T-helper 2 cell treated with Interferon-gamma antibody and Interleukin-4, amounts not matched to agents 100 ng/mL and 5 ng/mL, for 36 hours (primary cell): ENCODE results near the gene MPC1L. TPM values are rescaled to one million over a fixed set of nuclear protein-coding genes. Genes with fewer than 3 reads are reported as not detected.
"Not testable (repeated sequence)": the region's sequence is repeated elsewhere in the genome, so short reads cannot be mapped to it uniquely, and the experiment has no call there.

ENCODE experiments used
- intact Hi-C: fragments of 100-400 bp; cut with micrococcal nuclease; formaldehyde crosslinking; loops from one replicate; pipeline ENCODE4 v1.15.1; 2023
- total RNA-seq: library from RNA; stranded (reverse); gene quantifications from 2 replicates; pipeline ENCODE4 v1.2.3, GENCODE V29; 2022

The MPC1L gene
- total RNA-seq, result not detected in 2 replicates

DNA sequence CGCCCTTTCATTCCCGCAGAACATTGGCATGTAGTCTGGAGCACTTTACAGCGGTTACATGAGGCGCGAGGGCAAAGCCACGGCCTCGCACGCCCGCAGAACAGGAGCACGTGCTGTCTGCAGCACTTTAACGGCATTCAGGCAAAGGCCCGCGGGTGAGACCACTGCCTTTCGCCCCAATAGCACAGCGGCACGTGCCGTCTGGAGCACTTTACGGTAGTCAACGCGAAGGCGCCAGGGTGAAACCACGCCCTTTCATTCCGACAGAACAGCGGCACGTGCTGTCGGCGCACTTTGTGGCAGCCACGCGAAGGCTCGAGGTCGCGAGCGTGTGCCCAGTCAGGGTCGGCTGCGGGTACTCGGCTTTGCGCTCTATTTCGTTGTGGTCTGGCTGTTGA lies at the start of gene MPC1L:
Gene MPC1L (plus strand): TSS at position 290 of the 398 bp plus-strand sequence. CDS start 138 bp downstream, outside the sequence.
- intact Hi-C loops, result no loop called here

DNA sequence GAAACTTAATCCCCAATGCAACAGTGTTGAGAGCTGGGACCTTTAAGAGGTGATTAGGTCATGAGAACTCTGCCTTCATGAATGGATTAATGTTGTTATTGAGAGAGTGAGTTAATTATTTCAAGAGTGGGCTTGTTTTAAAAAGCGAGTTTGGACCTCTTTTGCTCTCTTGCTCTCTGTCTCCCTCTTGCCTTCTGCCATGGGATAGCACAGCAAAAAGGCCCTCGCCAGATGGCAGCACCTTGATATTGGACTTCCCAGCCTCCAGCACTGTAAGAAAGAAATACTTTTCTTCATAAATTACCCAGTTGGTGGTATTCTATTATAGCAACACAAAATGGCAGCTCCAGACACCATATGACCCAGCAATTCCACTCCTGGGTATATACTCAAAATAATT lies 49.5 kb upstream of the MPC1L start:
- intact Hi-C loops, result no loop called here

DNA sequence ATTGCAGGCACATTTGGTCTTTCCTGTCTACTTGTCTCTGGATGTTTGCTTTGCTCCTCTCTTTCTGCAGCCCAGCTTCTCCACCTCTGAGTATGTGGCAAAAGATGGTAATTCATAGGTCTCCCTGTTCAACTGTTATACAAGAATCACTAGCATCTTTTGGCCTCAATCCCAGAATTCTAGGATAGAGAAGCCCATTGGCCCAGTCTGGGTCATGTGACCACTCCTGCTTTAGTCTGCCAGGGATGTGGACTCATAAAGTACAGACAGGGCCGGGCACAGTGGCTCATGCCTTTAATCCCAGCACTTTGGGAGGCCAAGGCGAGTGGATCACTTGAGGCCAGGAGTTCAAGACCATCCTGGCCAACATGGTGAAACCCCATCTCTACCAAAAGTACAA lies 47.8 kb upstream of the MPC1L start:
- intact Hi-C loops, result not testable (repeated sequence)

DNA sequence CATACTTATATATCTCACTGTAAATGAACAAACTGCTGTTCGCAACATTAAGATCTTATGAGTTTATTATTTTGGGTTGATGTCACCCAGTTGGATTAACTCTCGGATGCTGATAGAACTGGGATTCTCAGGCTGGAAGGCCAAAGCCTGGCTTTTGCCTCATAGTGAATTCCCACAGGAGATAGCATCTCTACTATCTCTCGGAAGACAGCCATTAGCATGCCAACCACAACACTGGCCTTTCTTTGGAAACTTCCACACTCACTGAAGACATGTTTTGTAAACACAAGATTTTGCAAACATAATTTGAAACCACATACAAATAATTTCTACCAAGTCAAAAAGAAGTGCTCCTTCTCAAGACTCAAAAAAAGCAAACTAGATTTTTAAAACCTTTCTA lies 46.9 kb upstream of the MPC1L start:
- intact Hi-C loops, result no loop called here

DNA sequence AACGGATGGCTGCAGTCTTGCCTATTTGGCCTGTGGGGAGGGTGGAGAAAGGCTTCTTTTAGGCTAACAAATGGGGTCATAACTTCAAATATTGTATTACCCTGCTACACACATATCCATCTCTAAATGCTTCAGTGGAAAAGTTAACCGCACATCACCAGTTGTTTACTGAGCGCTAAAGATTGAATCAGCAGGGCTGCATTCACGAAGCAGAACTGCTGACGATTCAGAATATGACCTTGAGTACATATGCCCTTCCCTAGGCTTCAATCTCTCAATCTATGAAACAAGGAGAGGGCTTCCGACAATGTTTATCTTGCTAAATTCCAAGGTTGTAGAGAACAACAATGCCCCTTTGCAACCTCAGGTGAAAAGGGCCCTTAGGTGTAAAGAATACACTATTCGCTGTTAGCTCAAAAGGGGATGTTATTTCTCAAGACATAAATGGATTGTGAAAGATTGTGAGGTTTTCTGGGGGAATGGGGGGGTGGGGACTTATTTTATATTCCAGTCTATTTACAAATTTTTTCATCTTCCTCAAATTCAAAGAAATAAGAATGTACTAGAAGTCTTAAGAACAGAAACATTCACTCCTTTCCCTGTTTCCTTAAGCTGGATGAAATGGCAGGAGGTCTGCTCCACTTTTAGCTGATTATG lies 45.1 kb upstream of the MPC1L start:
- intact Hi-C loops, result no loop called here

DNA sequence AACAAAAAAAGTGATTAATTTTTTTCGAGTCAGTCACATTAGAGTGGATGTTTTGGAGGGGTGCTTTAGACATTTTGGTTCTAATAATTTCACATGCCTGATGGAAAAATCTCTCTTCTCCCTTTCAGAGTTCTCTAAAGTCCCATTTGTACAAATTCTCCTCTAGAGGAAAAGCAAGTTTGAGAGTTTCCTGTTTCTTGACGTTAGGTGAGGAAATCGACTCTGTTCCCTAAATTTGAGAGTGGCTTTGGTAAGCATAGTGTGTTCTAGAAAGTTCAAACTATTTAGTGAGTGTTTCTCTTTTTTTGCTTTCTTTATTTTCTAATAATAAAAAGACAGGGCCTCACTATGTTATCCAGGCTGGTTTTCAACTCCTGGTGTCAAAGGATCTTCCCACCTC lies 44.1 kb upstream of the MPC1L start:
- intact Hi-C loops, result no loop called here

DNA sequence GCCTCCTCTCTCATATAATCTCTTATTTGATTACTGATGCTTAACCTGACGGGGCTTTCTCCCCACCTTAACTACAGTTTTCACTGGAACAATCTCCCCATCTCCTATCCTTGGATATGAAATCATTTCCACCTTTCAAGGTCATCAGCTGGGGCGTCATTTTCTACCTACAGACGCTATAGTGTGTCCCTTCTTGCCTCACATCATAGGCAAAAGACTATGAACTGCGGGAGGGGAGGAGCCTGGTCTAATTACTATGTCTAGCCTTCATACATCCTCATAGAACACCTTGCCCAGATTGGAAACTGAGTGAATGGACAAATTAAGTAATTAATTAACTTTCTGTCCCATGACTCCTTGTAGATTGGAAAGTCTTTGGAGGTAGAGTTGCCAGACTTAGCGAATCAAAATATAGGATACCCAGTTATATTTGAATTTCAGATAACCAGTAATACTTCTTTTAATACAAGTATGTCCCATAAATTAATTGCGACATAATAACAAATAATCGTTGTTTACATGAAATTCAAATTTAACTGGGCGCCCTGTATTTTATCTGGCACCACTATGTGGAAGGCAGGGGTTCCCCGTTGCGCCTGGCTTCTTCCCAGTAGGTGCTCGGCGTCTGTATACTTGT lies 43.2 kb upstream of the MPC1L start:
- intact Hi-C loops, result loop anchor here (1.0 to 10.0 kb wide), 3 partner anchors 67 to 755 kb away; partner anchors contain the start of genes CXorf38, DDX3X and MED14

DNA sequence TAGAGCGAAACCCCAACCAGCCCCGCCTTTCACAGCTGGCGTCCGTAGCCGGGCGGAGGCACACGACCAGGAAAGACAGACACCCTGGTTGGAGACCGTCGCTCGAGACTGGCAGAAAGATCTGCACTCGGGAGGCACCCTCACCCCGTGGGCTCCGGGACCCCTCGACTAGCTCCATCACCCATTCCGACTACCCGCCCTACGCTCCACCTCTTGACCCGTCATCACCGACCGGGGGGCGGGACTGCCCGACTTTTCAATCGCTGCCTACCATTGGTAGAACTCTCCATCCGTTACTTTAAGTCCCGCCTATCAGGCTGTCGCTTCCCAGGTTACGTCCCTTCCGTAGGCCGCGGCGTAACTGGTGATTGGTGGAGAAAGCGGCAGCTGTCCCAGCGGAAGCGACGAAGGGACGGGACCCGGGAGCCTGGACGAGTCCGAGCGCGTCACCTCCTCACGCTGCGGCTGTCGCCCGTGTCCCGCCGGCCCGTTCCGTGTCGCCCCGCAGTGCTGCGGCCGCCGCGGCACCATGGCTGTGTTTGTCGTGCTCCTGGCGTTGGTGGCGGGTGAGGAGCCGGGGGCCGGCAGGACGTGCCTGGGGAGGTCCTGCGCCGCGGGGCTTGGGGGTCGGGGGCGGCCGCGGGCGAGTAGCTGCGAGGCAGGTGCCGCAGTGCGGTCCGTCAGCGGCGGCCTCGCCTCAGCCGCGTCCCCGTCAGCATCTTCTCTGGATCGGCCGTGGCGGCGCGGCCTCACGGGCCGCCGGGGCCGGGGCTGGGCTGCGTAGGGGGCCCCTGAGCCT lies 42.5 kb upstream of the MPC1L start, which contains the start of gene ATP6AP2:
Gene ATP6AP2 (plus strand): TSS at position 434 of the 799 bp plus-strand sequence. CDS start 96 bp downstream, at position 530.
- intact Hi-C loops, result loop anchor here (1.0 to 10.0 kb wide), 3 partner anchors 67 to 754 kb away; partner anchors contain the start of genes CXorf38, DDX3X and MED14

DNA sequence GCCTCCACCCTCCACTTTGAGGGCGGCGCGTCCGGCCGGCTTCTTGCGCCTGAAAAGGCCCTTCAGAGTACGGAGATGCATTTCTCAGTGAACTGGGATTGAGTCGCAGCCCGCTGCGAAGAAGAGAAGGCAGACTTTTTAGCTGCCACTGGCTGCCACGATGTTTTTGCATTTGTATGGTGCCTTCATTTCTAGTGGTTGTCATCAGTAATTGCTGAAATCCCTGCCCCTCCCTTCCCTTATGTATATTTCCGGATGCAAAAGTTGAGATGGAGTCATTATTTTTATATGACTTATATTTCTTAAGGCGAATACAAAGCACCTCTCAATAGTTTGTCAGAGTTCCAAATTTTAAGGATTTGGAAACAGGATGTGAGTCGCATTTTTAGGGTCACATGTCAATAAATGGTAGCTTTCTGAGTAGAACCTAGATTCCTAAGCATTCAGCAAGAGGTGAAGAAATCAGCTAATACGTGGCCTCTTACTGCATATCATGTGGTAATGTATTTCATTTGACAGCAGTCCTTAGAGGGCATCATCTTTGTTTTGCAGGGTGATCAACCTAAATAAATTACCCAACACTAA lies 41.8 kb upstream of the MPC1L start:
- intact Hi-C loops, result loop anchor here (10.0 kb wide), 2 partner anchors 153 to 753 kb away; partner anchors contain the start of genes DDX3X and MED14

DNA sequence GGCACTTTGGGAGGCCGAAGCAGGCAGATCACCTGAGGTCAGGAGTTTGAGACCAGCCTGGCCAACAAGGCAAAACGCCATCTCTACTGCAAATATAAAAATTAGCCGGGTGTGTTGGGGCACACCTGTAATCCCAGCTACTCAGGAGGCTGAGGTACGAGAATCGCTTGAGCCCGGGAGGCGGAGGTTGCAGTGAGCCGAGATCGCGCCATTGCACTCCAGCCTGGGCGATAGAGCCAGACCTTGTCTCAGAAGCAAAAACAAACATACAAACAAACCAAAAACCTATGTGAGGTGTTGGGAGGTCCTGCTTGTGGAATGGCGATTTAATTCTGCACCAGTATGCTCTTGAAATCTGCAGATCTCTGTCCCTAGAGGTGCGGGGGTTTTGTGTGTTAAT lies 41.0 kb upstream of the MPC1L start:
- intact Hi-C loops, result loop anchor here (10.0 kb wide), 2 partner anchors 153 to 753 kb away; partner anchors contain the start of genes DDX3X and MED14

DNA sequence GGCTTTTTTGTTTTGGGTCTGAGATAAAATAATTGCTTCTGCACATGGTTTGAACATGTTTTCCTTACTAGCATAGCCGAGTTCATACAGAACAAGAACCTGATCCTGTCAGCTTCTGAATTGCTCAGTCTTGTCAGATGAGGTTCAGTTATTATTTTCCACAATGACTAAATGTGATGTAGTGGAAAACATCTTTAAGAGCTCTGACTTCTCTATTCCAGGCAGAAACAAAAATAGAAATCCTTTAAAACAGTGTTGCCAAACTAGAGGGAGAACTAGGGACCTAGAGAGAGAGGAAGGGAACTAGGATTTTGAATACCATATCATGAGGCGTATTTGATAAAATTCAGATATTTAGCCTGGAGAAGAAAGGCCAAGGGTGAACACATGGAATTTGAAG lies 40.4 kb upstream of the MPC1L start:
- intact Hi-C loops, result loop anchor here (10.0 kb wide), 2 partner anchors 152 to 752 kb away; partner anchors contain the start of genes DDX3X and MED14

DNA sequence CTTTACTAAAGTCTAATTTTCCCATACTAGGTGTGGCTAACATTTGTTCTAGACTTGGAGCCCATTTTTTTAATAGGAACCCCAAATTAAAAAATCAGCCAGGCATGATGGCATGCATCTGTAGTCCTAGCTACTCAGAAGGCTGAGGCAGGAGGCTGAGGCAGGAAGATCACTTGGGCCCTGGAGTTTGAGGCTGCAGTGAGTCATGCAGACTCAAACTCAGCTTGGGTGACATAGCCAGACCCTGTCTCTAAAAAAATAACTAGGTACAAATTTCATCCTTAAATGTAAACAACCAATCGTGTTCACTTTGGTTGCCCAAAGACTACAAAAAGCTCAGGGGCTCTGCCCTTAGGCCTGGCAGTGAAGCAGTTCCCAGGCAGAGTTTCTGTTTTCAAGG lies 35.6 kb upstream of the MPC1L start:
- intact Hi-C loops, result loop anchor here (10.0 kb wide), 2 partner anchors 147 to 747 kb away; partner anchors contain the start of genes DDX3X and MED14

DNA sequence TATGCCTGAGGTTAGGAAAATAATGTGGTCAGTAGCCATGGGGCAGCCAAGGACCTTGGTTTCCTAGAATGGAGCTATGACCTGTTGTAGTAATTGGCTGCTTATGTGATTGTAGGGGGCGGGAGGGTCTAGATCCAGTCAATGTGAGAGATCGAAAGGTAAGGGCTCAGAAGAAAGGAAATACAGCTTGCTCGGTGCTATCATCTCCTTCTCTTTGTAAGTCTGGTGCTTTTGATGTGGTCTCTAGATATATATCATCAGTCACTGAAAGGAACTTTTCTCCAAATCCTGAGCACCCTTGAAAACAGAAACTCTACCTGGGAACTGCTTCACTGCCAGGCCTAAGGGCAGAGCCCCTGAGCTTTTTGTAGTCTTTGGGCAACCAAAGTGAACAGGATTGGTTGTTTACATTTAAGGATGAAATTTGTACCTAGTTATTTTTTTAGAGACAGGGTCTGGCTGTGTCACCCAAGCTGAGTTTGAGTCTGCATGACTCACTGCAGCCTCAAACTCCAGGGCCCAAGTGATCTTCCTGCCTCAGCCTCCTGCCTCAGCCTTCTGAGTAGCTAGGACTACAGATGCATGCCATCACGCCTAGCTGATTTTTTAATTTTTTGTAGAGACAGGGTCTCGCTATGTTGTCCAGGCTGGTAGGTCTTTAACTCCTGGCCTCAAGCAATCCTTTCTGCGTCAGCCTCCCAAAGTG lies 33.5 kb upstream of the MPC1L start:
- intact Hi-C loops, result loop anchor here (10.0 kb wide), 2 partner anchors 145 to 745 kb away; partner anchors contain the start of genes DDX3X and MED14

DNA sequence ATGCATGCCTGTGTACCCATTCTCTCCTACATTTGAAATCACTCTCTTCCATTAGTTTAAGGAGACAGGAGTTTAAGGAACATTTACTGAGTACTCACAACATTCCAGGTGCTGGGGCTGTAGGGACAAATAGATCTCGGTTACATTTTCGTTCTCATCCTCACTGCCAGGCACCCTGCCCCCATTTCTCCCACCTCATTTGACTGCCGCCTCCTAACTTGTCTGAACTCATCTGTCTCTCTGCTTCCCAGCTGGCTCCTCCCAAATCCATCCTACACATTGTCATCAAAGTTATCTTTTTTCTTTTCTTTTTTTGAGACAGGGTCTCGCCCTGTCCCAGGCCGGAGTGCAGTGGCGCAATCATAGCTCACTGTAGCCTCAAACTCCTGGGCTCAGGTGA lies 19.8 kb upstream of the MPC1L start:
- intact Hi-C loops, result no loop called here

DNA sequence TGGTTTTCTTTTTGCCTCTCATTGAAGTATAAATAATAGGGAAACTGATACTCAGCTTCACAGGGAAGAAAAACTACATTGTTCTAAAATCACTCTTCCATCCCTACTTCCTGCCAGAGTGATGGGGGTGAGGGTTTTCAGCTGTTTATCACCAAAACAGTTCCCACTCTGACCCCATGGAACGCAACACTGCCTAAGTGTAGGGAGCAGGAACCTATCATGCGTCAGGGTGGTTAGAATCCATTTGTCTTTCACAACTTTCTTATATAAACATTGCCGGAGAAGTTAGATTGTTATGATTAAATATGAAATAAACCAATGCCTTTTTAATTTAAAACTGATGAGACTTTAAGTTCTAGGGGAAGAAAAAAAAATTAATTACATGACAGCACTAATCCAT lies 15.8 kb upstream of the MPC1L start:
- intact Hi-C loops, result no loop called here

DNA sequence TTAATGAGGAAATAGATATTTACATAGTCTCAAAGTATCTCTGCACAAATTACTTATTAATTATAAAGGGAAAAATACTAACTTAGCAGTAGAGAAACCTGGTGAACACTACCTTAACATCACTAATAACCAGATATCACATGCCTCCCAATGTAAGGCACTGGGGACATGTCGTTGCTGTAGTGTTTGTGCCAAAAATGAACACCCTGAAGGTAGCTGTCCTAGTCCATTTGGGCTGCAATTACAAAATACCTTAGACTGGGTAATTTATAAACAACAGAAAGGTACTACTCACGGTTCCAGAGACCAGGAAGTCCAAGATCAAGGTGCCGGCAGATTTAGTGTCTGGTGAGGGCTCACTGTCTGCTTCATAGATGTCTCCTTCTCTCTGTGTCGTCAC lies 10.7 kb upstream of the MPC1L start:
- intact Hi-C loops, result no loop called here

DNA sequence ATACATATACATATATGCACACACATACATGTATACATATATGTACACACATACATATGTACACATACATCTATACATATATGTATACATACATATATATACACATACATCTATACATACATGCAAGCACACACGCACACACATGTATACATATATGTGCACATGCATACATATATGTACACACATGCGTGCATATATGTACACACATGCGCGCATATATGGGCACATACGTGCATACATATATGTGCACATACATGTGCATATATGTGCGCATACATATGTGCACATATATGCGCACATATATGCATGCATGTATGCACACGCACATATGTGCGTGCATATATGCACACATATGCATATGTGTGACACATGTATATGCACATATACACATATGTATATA lies 7.3 kb upstream of the MPC1L start:
- intact Hi-C loops, result no loop called here

DNA sequence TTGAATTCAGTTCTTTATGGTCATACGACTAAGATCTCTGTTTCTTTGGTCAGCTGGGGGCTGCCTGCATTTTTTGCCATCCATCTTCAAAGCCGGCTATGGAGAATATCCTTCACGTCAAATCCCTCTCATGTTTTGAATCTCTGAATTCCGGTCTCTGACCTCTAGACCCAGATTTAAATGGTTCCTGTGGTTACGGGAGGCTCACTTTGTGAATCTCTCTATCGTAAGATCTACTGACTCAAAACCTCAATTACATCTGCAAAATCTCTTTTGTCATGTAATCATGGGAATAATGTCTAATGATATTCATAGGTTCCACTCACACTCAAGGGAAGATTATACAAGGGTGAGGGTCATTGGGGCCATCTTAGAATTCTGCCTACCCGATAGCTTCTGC lies 5.7 kb upstream of the MPC1L start:
- intact Hi-C loops, result no loop called here

DNA sequence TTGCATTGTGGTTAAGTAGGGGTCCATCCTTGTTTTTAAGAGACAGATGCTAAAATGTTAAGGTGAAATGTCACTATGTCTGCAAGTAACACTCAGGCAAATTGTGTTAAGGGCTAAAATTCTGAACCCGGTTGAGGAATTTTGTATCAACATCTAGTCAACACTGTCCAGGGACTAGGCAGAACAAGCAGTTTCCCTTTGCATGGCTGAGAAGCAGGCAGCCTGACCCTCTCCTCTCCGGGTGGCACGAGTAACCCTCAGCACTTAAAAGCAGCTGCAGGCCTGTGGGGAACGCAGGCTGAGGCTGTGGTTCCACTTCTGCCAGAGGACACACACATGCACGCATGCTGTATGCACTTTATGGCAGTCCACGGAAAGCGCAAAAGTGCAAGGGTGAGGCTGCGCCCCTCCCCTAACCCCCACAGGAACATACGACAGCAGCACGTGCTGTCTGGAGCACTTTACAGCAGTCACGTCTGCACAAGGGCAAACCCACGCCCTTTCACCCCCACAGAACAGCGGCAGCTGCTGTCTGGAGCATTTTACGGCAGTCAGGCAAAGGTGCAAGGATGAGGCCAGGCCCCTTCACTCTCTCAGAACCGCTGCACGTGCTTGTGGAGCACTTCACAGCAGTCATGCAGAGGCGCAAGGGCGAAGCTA lies 619 bp upstream of the MPC1L start:
- intact Hi-C loops, result no loop called here

DNA sequence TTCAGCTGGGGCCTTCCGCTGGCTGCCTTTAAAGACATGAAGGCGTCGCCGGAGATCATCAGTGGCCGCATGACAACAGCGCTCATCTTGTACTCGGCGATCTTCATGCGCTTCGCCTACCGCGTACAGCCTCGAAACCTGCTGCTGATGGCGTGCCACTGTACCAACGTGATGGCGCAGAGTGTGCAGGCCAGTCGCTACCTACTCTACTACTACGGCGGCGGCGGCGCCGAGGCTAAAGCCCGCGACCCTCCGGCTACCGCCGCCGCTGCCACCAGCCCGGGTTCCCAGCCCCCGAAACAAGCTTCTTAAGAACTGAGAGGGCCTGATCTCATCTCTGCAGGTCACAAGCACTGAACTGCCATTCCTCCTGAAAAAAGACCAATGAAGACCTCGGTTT lies 437 bp downstream of the MPC1L start:
- intact Hi-C loops, result no loop called here
